ENCODE results near the gene DLG1.
A peak's percentile ranks its signal among the peaks of the same experiment; 100 is the strongest.

Gene DLG1

GRCh38 chr3:197224034-197224444, 74.4 kb downstream of the DLG1 start:
- DNase-seq (ENCODE audit: extremely low spot score) = peak; percentile 57
- CTCF ChIA-PET = interaction anchor here (0.7 to 5.9 kb wide), 15 partner anchors 10 to 288 kb away, joined by 3 to 50 read pairs (median 5); partner anchors contain the start of gene MELTF
- POLR2A ChIA-PET = no interaction called here
- TF ChIP-seq CTCF (IDR thresholded peaks at IDR 0.05; ENCODE audit: control extremely low read depth, extremely low read depth, low read depth, missing control alignments) = peak; percentile 64

- ChIA-PET CTCF (interaction anchor here (1.0 to 5.9 kb wide), 17 partner anchors 11 to 333 kb away, joined by 3 to 50 read pairs (median 6); partner anchors contain the start of genes BDH1 and MELTF), POLR2A (no interaction called here)
- TF ChIP-seq CTCF (IDR thresholded peaks at IDR 0.05; ENCODE audit: control extremely low read depth, extremely low read depth, low read depth, missing control alignments) = no peak
- no peak for DNase-seq (ENCODE audit: extremely low spot score)
Measured at GRCh38 chr3:197222937-197223370, 75.5 kb downstream of the DLG1 start.

DNA sequence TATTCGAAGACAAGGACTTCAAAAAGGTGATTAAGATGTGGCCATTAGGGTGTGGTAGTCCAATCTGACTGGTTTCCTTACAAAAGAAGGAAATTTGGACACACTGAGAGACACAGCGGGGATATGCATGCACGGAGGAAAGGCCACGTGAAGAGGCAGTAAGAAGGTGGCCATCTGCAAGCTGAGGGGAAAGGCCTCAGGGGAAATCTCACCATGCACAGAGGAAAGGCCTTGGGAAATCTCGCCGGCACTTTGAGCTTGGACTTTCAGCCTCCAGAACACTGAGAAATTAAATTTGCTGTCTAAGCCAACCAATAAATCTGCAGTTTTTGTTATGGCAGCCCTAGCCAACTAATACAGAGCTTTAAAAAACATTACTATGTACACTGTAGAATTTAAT, 78.8 kb downstream of the DLG1 start:
- ChIA-PET CTCF (interaction anchor here (1.0 to 3.3 kb wide), 3 partner anchors 11 to 16 kb away, joined by 4 to 11 read pairs (median 4); no protein-coding TSS in a partner anchor), POLR2A (no interaction called here)
- TF ChIP-seq CTCF (IDR thresholded peaks at IDR 0.05; ENCODE audit: control extremely low read depth, extremely low read depth, low read depth, missing control alignments) = no peak
- DNase-seq (ENCODE audit: extremely low spot score) = no peak

DNA sequence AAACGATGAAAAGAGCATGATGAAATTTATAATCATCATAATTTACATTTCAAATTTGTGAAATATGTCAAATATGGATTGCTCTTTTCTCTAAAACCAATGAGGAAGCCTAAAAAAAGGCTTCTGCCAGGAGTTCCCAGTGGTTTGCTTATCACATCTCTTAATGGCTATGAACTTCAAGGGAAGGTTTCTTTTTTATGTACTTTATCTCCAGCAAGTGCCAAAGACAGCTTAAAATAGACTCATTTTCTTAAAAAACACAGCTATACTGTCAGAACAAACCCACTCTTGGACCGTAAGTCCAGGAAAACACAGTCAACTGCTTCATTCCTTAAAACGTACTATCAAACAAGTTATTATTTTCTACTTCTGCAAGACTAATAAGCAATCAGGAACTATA, 80.2 kb downstream of the DLG1 start:
- CTCF ChIA-PET = no interaction called here
- DNase-seq (ENCODE audit: extremely low spot score) = no peak
- POLR2A ChIA-PET = no interaction called here

GRCh38 chr3:197216914-197217313, 81.5 kb downstream of the DLG1 start:
- no peak for DNase-seq (ENCODE audit: extremely low spot score)
- ChIA-PET CTCF (no interaction called here), POLR2A (no interaction called here)
- no peak for TF ChIP-seq CTCF (IDR thresholded peaks at IDR 0.05; ENCODE audit: control extremely low read depth, extremely low read depth, low read depth, missing control alignments)

More for the DNA sequence above, 80.2 kb downstream of the DLG1 start:
- TF ChIP-seq CTCF (IDR thresholded peaks at IDR 0.05; ENCODE audit: control extremely low read depth, extremely low read depth, low read depth, missing control alignments) = no peak

DNA sequence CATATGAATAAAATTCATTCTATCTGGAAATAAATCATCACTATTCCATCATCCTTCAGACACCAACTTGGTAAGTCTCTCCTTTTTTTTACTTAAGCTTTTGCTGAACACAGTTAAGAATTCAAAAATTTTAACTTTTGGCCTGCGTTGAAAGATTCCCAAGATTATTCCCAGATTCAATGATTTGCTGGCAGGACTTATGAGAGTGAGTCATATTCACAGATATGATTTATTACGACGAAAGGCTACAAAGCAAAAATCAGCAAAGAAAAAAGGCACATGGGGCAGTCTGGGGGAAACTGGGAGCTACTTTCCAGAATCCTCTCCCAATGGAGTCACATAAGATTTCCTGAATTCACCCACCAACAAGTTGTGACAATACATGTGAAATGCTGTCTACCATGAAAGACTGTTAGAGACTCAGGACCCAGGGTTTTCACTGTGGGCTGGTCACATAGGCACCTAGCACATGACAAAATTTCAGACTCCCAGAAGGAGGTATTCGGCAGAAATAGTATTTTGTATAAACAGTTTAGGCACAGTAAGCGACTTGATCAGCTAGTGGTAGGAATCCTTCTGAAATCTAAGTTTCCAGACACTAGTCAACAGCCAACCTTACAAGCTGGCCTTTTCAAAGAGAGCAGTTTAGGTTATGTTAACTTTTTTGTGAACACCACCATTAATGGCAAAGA, 82.1 kb downstream of the DLG1 start:
- TF ChIP-seq CTCF (IDR thresholded peaks at IDR 0.05; ENCODE audit: control extremely low read depth, extremely low read depth, low read depth, missing control alignments) = no peak
- ChIA-PET CTCF (no interaction called here), POLR2A (no interaction called here)
- no peak for DNase-seq (ENCODE audit: extremely low spot score)

Data from GM10248 (cell line).